Mammary epithelial cell (primary cell): ENCODE data around the gene TDG.

ENCODE experiments used
- CTCF ChIP-seq, 2 donors: IDR thresholded peaks in 1 of 2; conservative IDR thresholded peaks in 1 of 2; 2 replicates each; pipeline ENCODE4 v1.5.1; 2011 to 2012; ENCODE audit warnings: inconsistent platforms in 2 of 2, low read length in 2 of 2, mild to moderate bottlenecking in 2 of 2, control low read depth in 1 of 2, low read depth in 1 of 2; ENCODE audit not compliant: insufficient read depth in 1 of 2; ENCODE audit errors: extremely low read depth in 1 of 2
- EZH2 ChIP-seq: IDR thresholded peaks from 2 replicates; pipeline ENCODE4 v1.6.1; 2012; ENCODE audit warnings: low read length, inconsistent platforms, borderline replicate concordance

- TF ChIP-seq CTCF (conservative IDR thresholded peaks at IDR 0.05 in 1 of 2, IDR thresholded peaks at IDR 0.05 in 1 of 2; ENCODE audit: extremely low read depth in 1 of 2, insufficient read depth in 1 of 2, low read depth in 1 of 2, low read length in 2 of 2) (no peak), EZH2 (no peak)
Observed at GRCh38 chr12:103973909-103974308, 8.2 kb downstream of the TDG start.
